ENCODE results near the gene SLC6A5. TPM values are rescaled to one million over a fixed set of nuclear protein-coding genes. Genes with fewer than 3 reads are reported as not detected.

The SLC6A5 gene
- total and polyA plus RNA-seq, 2 of the 8 experiments (the other 6 are each of a cell fraction or from before 2014, with no cell fraction given) = not detected

DNA sequence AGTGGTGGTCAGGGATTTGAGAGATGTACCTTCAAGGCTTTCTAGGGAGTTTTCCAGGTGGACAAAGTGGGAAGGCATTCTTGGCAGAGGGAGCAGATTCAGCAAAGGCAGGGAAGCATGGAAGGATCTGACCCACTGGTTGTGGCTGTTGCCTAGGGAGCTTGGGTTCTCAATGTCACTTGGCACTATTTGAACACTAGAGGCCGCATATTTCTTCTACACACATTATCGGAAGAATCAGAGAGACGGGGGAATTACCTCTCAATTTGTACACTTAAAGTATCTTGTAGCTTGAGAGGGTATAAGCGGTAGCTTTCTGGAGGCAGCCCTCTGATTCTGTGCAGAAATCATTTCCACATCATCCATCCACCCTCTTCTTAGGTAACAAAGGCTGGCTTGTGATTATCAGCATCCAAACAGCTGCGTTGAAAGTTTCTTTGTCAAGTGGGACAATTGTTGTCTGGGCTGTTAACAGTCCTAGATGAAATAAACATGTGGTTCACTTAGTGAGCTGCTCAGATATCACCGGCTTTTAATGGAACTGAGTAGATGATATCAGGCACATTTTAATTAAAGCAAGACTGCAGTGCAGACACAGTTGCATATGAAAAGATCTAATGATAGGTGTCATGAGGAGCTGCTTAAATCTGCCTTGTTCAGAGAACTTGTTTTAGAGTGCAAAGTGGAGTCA, 72.6 kb downstream of the SLC6A5 start:
- H3K9ac ChIP-seq (replicated peaks in 1 of 4; ENCODE audit: extremely low read depth in 1 of 4, low read depth in 3 of 4, low read length in 3 of 4) = peak overlapping the region in 1 of 4 experiments; percentile 34; a peak in 1 of 7 replicates
- no peak overlapping the region for H3K4ac ChIP-seq (replicated peaks; ENCODE audit: insufficient read length, low read depth, low read length)
- ChIA-PET POLR2A (ENCODE audit: partially characterized antibody) (no interaction called here), CTCF (ENCODE audit: partially characterized antibody) (interaction anchor here (0.7 to 4.9 kb wide), 34 partner anchors 9 to 1110 kb away, joined by 3 to 51 read pairs (median 4); no protein-coding TSS in a partner anchor)
- no peak overlapping the region for H2BK120ac ChIP-seq (replicated peaks; ENCODE audit: low read depth, low read length)
- TF ChIP-seq CBX5 (IDR thresholded peaks at IDR 0.05; ENCODE audit: low read depth, low read length) = no peak
- TF ChIP-seq, protein P1, sequence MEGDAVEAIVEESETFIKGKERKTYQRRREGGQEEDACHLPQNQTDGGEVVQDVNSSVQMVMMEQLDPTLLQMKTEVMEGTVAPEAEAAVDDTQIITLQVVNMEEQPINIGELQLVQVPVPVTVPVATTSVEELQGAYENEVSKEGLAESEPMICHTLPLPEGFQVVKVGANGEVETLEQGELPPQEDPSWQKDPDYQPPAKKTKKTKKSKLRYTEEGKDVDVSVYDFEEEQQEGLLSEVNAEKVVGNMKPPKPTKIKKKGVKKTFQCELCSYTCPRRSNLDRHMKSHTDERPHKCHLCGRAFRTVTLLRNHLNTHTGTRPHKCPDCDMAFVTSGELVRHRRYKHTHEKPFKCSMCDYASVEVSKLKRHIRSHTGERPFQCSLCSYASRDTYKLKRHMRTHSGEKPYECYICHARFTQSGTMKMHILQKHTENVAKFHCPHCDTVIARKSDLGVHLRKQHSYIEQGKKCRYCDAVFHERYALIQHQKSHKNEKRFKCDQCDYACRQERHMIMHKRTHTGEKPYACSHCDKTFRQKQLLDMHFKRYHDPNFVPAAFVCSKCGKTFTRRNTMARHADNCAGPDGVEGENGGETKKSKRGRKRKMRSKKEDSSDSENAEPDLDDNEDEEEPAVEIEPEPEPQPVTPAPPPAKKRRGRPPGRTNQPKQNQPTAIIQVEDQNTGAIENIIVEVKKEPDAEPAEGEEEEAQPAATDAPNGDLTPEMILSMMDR (IDR thresholded peaks at IDR 0.05; ENCODE audit: control extremely low read depth in 1 of 3, insufficient read depth in 1 of 3, low read depth in 1 of 3, low read length in 3 of 3) = peak in 1 of 3 experiments; percentile 19; a peak in 1 of 4 replicates
- no peak for TF ChIP-seq JUND (IDR thresholded peaks at IDR 0.05; ENCODE audit: low read length)
- TF ChIP-seq, protein P2, sequence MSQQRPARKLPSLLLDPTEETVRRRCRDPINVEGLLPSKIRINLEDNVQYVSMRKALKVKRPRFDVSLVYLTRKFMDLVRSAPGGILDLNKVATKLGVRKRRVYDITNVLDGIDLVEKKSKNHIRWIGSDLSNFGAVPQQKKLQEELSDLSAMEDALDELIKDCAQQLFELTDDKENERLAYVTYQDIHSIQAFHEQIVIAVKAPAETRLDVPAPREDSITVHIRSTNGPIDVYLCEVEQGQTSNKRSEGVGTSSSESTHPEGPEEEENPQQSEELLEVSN (IDR thresholded peaks at IDR 0.05) = no peak
- no peak for TF ChIP-seq ASH2L (IDR thresholded peaks at IDR 0.05; ENCODE audit: low read length)
- no peak for TF ChIP-seq TAF7 (optimal IDR thresholded peaks at IDR 0.05; ENCODE audit: borderline replicate concordance, low read depth, low read length)
- no peak overlapping the region for H3K23ac ChIP-seq (ENCODE audit: insufficient read length)
- no peak overlapping the region for H3K18ac ChIP-seq (ENCODE audit: extremely low read depth, low read length)
- H2AK5ac ChIP-seq (ENCODE audit: low read depth, low read length) = no peak overlapping the region
- H3K36me3 ChIP-seq (ENCODE audit: control insufficient read depth in 2 of 4, insufficient read depth in 4 of 4, low read length in 3 of 4) = no peaks in the 10 kb centered on the region
- H2BK12ac ChIP-seq (ENCODE audit: low read depth, low read length) = no peak overlapping the region
- H2AFZ ChIP-seq (ENCODE audit: low read length) = no peak overlapping the region
- no peak overlapping the region for H2BK5ac ChIP-seq (ENCODE audit: low read depth, low read length)
- H4K20me1 ChIP-seq (replicated peaks in 1 of 2; ENCODE audit: control insufficient read depth in 1 of 2, insufficient read depth in 2 of 2, low read length in 2 of 2) = peaks cover 0 to 5% of the 10 kb centered on the region in 2 experiments
- H3K23me2 ChIP-seq (ENCODE audit: low read depth, low read length) = peaks cover 21% of the 10 kb centered on the region
- no peaks in the 10 kb centered on the region for H3K79me2 ChIP-seq (ENCODE audit: control insufficient read depth in 1 of 2, insufficient read depth in 2 of 2, low read length in 2 of 2)
- H2BK20ac ChIP-seq (ENCODE audit: low read length) = no peak overlapping the region
- H3K14ac ChIP-seq (ENCODE audit: insufficient read length) = no peak overlapping the region
- H2BK15ac ChIP-seq (ENCODE audit: low read length) = no peak overlapping the region
- DNase-seq (ENCODE audit: low read depth in 1 of 2, low spot score in 2 of 2) = no peak
- H3K4me2 ChIP-seq (ENCODE audit: insufficient read depth in 1 of 2, low read depth in 2 of 2, low read length in 2 of 2) = peak overlapping the region; percentile 77 to 99; a peak in 2 of 4 replicates
- H3K4me1 ChIP-seq (replicated peaks in 1 of 4; ENCODE audit: control insufficient read depth in 3 of 4, insufficient read depth in 4 of 4, low read length in 3 of 4) = peaks cover 12 to 24% (median 13%) of the 10 kb centered on the region in 4 experiments; a peak in 6 of 7 replicates
- no peak overlapping the region for H4K91ac ChIP-seq (replicated peaks; ENCODE audit: insufficient read length, low read length)
- H3K27ac ChIP-seq (ENCODE audit: low read depth, low read length) = no peak overlapping the region
- H3K79me1 ChIP-seq (ENCODE audit: low read depth, low read length) = no peaks in the 10 kb centered on the region
- H3K4me3 ChIP-seq (ENCODE audit: extremely low read depth in 1 of 4, insufficient read depth in 2 of 4, low read depth in 3 of 4, low read length in 4 of 4) = peak overlapping the region in 1 of 4 experiments; percentile 80; a peak in 1 of 8 replicates
- no peak overlapping the region for H3K56ac ChIP-seq (replicated peaks; ENCODE audit: insufficient read length, low read depth, low read length)
- FAIRE-seq = peak; percentile 24
- WGBS, 2 experiments (ENCODE audit: extremely low coverage in 1 of 2, insufficient coverage in 1 of 2, insufficient read length in 1 of 2, insufficient replicate concordance in 2 of 2, low coverage in 1 of 2, low lambda C conversion rate in 2 of 2, missing lambda C conversion rate in 1 of 2) = 55% methylated on average over 6 of the region's 6 CpGs; no CpG with 5 or more reads in 1 of the 2 experiments
- no peaks in the 10 kb centered on the region for H3K9me3 ChIP-seq (ENCODE audit: insufficient read depth in 2 of 2, low read depth in 1 of 2, low read length in 1 of 2)
- H4K5ac ChIP-seq (ENCODE audit: insufficient read length, low read depth, low read length) = no peak overlapping the region
- H3K27me3 ChIP-seq (replicated peaks in 1 of 4; ENCODE audit: control insufficient read depth in 3 of 4, extremely low read depth in 1 of 4, insufficient read depth in 3 of 4, low read length in 3 of 4) = peaks cover 43 to 56% (median 56%) of the 10 kb centered on the region in 4 experiments
- H4K8ac ChIP-seq (ENCODE audit: extremely low read depth, insufficient read depth, low read length) = no peak overlapping the region
